Panc1 (cell line): ENCODE results near the gene LRRC45.
"Not testable (repeated sequence)": the region's sequence is repeated elsewhere in the genome, so short reads cannot be mapped to it uniquely, and the experiment has no call there.

Source experiments
- CTCF ChIP-seq: fragments of 450-650 bp; IDR thresholded peaks from 2 replicates; pipeline ENCODE4 v1.5.1; 2017; ENCODE audit warnings: mild to moderate bottlenecking
- POLR2AphosphoS5 ChIP-seq: IDR thresholded peaks from 2 replicates; pipeline ENCODE4 v1.6.1; 2012; ENCODE audit warnings: mild to moderate bottlenecking, low read depth, low read length, moderate library complexity
- SIN3A ChIP-seq: IDR thresholded peaks from 2 replicates; pipeline ENCODE4 v1.6.1; 2012; ENCODE audit warnings: low read depth, mild to moderate bottlenecking, low read length, moderate library complexity, borderline replicate concordance; ENCODE audit not compliant: insufficient read depth

- TF ChIP-seq CTCF, SIN3A, POLR2AphosphoS5: not testable (repeated sequence)
These were observed 15.8 kb downstream of the LRRC45 start for GRCh38 chr17:82038796-82039409.
